ENCODE measurements around the gene ALMS1.
"Not testable (repeated sequence)": the region's sequence is repeated elsewhere in the genome, so short reads cannot be mapped to it uniquely, and the experiment has no call there.

DNA sequence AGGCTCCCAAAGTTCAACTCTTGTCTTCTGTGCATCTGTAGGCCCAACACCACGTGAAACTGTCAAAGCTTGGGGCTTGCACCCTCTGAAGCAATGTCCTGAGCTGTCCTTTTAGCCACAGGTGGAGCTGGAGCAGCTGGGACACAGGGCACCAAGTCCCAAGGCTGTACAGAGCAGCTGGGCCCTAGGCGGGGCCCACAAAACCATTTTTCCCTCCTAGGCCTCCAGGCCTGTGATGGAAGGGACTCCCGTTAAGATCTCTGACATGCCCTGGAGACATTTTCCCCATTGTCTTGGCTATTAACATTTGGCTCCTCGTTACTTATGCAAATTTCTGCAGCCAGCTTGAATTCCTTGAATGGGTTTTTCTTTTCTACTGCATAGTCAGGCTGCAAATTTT is 145.1 kb downstream of the ALMS1 start:
- TF ChIP-seq POLR2A (IDR thresholded peaks at IDR 0.05), result not testable (repeated sequence)
- TF ChIP-seq, protein P1, sequence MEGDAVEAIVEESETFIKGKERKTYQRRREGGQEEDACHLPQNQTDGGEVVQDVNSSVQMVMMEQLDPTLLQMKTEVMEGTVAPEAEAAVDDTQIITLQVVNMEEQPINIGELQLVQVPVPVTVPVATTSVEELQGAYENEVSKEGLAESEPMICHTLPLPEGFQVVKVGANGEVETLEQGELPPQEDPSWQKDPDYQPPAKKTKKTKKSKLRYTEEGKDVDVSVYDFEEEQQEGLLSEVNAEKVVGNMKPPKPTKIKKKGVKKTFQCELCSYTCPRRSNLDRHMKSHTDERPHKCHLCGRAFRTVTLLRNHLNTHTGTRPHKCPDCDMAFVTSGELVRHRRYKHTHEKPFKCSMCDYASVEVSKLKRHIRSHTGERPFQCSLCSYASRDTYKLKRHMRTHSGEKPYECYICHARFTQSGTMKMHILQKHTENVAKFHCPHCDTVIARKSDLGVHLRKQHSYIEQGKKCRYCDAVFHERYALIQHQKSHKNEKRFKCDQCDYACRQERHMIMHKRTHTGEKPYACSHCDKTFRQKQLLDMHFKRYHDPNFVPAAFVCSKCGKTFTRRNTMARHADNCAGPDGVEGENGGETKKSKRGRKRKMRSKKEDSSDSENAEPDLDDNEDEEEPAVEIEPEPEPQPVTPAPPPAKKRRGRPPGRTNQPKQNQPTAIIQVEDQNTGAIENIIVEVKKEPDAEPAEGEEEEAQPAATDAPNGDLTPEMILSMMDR (IDR thresholded peaks at IDR 0.05), result not testable (repeated sequence)
